Measurements from ENCODE around the gene SEPTIN6.

SEPTIN6 gene

DNA sequence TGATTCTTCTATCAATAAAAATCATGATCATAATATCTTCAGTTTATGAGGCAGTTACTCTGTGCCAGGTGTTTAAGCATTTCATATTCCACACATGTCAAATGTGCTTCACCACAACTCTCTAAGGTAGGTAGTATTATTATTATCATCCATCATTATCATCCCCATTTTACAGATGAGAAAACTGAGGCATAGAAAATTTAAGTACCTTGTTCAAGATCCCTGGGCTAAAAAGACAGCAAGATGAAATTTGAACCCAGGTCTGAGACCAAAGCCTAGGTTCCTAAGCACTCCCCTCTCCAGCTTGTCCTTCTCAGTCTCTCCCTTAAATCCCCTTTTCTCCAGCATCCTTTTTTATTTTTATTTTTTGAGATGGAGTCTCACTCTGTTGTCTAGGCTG is 33.4 kb downstream of the SEPTIN6 start:
- Histone ChIP-seq H4K8ac (ENCODE audit: low read length) (no peak overlapping the region), H2BK5ac (ENCODE audit: low read depth, low read length, poor library complexity, severe bottlenecking) (no peak overlapping the region), H3K4ac (ENCODE audit: low read depth in 1 of 2, low read length in 2 of 2) (no peak overlapping the region), H2AFZ (ENCODE audit: low read depth, low read length) (no peak overlapping the region), H2BK120ac (ENCODE audit: low read depth, low read length) (no peak overlapping the region), H3K18ac (ENCODE audit: low read depth in 1 of 2, low read length in 2 of 2) (no peak overlapping the region), H2AK5ac (ENCODE audit: low read length, severe bottlenecking) (no peak overlapping the region), H2BK12ac (ENCODE audit: low read length in 2 of 2) (no peak overlapping the region), H4K91ac (ENCODE audit: low read length) (no peak overlapping the region), H3K4me1 (ENCODE audit: control insufficient read depth, insufficient read depth, low read depth, low read length) (no peaks in the 10 kb centered on the region), H2BK15ac (ENCODE audit: low read depth, poor library complexity, severe bottlenecking) (no peak overlapping the region), H3K4me3 (ENCODE audit: insufficient read depth in 1 of 2, low read depth in 1 of 2, low read length in 2 of 2) (no peak overlapping the region), H3K27me3 (ENCODE audit: control insufficient read depth in 1 of 2, insufficient read depth in 1 of 2, low read length in 2 of 2) (no peaks in the 10 kb centered on the region), H3K79me1 (replicated peaks; ENCODE audit: low read length, poor library complexity, severe bottlenecking) (no peaks in the 10 kb centered on the region), H3K9ac (ENCODE audit: low read length) (no peak overlapping the region), H3K14ac (ENCODE audit: low read length in 2 of 2) (no peak overlapping the region), H3K9me3 (ENCODE audit: control insufficient read depth, low read length) (no peaks in the 10 kb centered on the region), H3K4me2 (ENCODE audit: low read length, poor library complexity, severe bottlenecking) (no peak overlapping the region), H3K23ac (ENCODE audit: low read length in 2 of 2) (no peak overlapping the region), H3K27ac (ENCODE audit: low read length, poor library complexity, severe bottlenecking) (no peak overlapping the region), H3K36me3 (ENCODE audit: control insufficient read depth in 1 of 2, insufficient read depth in 2 of 2, low read depth in 1 of 2, low read length in 2 of 2) (no peaks in the 10 kb centered on the region)
- no peak for DNase-seq

DNA sequence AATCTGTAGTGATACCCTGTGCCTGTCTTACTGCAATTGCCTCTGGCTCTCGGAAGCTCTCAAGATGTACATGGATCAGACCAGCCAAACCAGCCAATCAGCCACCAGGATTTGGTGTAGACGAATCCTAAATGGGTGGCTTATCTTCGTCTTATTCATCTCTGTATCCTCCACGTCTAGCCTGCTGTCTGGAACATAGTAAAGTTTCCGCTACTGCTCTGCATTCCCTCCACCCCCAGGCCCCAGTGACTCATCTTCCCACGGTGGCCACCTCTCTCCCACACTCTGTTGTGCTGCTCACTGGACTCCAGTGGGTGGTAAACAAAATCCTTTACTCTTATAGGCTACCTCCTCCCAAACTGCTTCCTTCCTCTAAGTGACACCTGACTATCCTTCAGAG is 37.8 kb downstream of the SEPTIN6 start:
- Histone ChIP-seq H3K14ac (ENCODE audit: low read length in 2 of 2) (no peak overlapping the region), H2BK12ac (ENCODE audit: low read length in 2 of 2) (no peak overlapping the region), H4K8ac (ENCODE audit: low read length) (no peak overlapping the region), H3K4me2 (ENCODE audit: low read length, poor library complexity, severe bottlenecking) (no peak overlapping the region), H4K91ac (ENCODE audit: low read length) (peak overlapping the region; percentile 39), H3K18ac (ENCODE audit: low read depth in 1 of 2, low read length in 2 of 2) (no peak overlapping the region), H2AK5ac (ENCODE audit: low read length, severe bottlenecking) (no peak overlapping the region), H3K4me1 (ENCODE audit: control insufficient read depth, insufficient read depth, low read depth, low read length) (no peaks in the 10 kb centered on the region), H2AFZ (ENCODE audit: low read depth, low read length) (no peak overlapping the region), H3K79me1 (replicated peaks; ENCODE audit: low read length, poor library complexity, severe bottlenecking) (no peaks in the 10 kb centered on the region), H3K36me3 (ENCODE audit: control insufficient read depth in 1 of 2, insufficient read depth in 2 of 2, low read depth in 1 of 2, low read length in 2 of 2) (peaks cover 0 to 3% of the 10 kb centered on the region in 2 experiments), H3K9ac (ENCODE audit: low read length) (no peak overlapping the region), H3K27me3 (ENCODE audit: control insufficient read depth in 1 of 2, insufficient read depth in 1 of 2, low read length in 2 of 2) (peaks cover 0 to 6% of the 10 kb centered on the region in 2 experiments), H2BK120ac (ENCODE audit: low read depth, low read length) (no peak overlapping the region), H3K23ac (ENCODE audit: low read length in 2 of 2) (no peak overlapping the region), H3K27ac (ENCODE audit: low read length, poor library complexity, severe bottlenecking) (no peak overlapping the region), H3K4ac (ENCODE audit: low read depth in 1 of 2, low read length in 2 of 2) (no peak overlapping the region), H2BK15ac (ENCODE audit: low read depth, poor library complexity, severe bottlenecking) (no peak overlapping the region), H3K9me3 (ENCODE audit: control insufficient read depth, low read length) (no peaks in the 10 kb centered on the region), H3K4me3 (ENCODE audit: insufficient read depth in 1 of 2, low read depth in 1 of 2, low read length in 2 of 2) (no peak overlapping the region), H2BK5ac (ENCODE audit: low read depth, low read length, poor library complexity, severe bottlenecking) (no peak overlapping the region)
- 9% methylated on average over 6 of the region's 6 CpGs for WGBS
- peak; percentile 96 for DNase-seq

DNA sequence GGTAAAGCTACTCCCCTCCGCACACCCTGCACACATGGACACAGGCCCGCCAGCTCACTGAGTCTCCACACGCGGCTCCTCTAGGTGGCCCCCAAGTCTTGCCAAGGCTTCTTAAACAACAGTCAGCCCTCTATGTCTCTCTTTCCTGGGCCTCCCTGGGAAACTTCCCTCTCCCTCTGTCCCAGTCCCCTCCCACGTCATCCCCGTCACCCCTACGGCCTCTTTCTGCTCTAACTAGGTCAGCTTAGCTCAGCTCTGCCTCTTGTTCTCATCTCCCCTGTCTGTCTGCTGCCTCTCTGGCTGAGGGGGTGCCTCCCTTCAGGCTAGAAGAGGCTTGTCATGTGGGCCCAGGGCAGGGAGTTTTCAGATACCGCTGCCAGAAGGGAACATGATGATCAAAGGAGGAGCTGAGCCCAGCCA is 38.8 kb downstream of the SEPTIN6 start:
- Histone ChIP-seq H3K9me3 (ENCODE audit: control insufficient read depth, low read length) (no peaks in the 10 kb centered on the region), H4K91ac (ENCODE audit: low read length) (no peak overlapping the region), H3K14ac (ENCODE audit: low read length in 2 of 2) (peak overlapping the region in 1 of 2 experiments; percentile 32), H3K9ac (ENCODE audit: low read length) (no peak overlapping the region), H3K36me3 (ENCODE audit: control insufficient read depth in 1 of 2, insufficient read depth in 2 of 2, low read depth in 1 of 2, low read length in 2 of 2) (peaks cover 0 to 3% of the 10 kb centered on the region in 2 experiments), H4K8ac (ENCODE audit: low read length) (no peak overlapping the region), H3K4ac (ENCODE audit: low read depth in 1 of 2, low read length in 2 of 2) (peak overlapping the region in 1 of 2 experiments; percentile 84), H3K23ac (ENCODE audit: low read length in 2 of 2) (no peak overlapping the region), H3K27ac (ENCODE audit: low read length, poor library complexity, severe bottlenecking) (no peak overlapping the region), H3K27me3 (ENCODE audit: control insufficient read depth in 1 of 2, insufficient read depth in 1 of 2, low read length in 2 of 2) (peaks cover 0 to 6% of the 10 kb centered on the region in 2 experiments), H2BK5ac (ENCODE audit: low read depth, low read length, poor library complexity, severe bottlenecking) (no peak overlapping the region), H3K4me2 (ENCODE audit: low read length, poor library complexity, severe bottlenecking) (no peak overlapping the region), H3K18ac (ENCODE audit: low read depth in 1 of 2, low read length in 2 of 2) (peak overlapping the region in 1 of 2 experiments; percentile 66), H2BK120ac (ENCODE audit: low read depth, low read length) (no peak overlapping the region), H3K4me3 (ENCODE audit: insufficient read depth in 1 of 2, low read depth in 1 of 2, low read length in 2 of 2) (no peak overlapping the region), H2BK12ac (ENCODE audit: low read length in 2 of 2) (peak overlapping the region in 1 of 2 experiments; percentile 52), H2AK5ac (ENCODE audit: low read length, severe bottlenecking) (no peak overlapping the region), H3K4me1 (ENCODE audit: control insufficient read depth, insufficient read depth, low read depth, low read length) (no peaks in the 10 kb centered on the region), H2BK15ac (ENCODE audit: low read depth, poor library complexity, severe bottlenecking) (no peak overlapping the region), H2AFZ (ENCODE audit: low read depth, low read length) (no peak overlapping the region), H3K79me1 (replicated peaks; ENCODE audit: low read length, poor library complexity, severe bottlenecking) (no peaks in the 10 kb centered on the region)
- 82% methylated on average over 8 of the region's 8 CpGs for WGBS
- peak; percentile 86 for DNase-seq

DNA sequence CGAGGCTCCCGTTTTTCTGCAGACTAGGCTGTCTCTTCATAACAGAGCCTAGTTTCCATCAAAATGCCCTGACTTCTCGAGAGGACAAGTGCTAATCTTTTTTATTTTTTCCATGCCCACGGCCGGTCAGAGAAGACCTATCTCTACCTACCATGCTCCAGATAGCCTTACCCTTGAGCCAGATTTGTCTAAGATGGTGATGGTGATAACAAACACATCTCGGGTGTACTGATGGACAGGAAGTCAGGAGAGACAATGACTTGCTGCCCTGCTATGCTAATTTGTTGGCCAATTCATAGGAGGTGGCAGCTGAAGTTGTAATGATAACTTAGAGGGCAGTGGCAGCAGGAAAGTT is 44.6 kb downstream of the SEPTIN6 start:
- WGBS, result 89% methylated on average over 3 of the region's 6 CpGs
- Histone ChIP-seq H2AFZ (ENCODE audit: low read depth, low read length) (no peak overlapping the region), H3K23ac (ENCODE audit: low read length in 2 of 2) (no peak overlapping the region)

More for the DNA sequence above, 44.6 kb downstream of the SEPTIN6 start:
- Histone ChIP-seq H3K27ac (ENCODE audit: low read length, poor library complexity, severe bottlenecking) (no peak overlapping the region), H3K4me1 (ENCODE audit: control insufficient read depth, insufficient read depth, low read depth, low read length) (no peaks in the 10 kb centered on the region), H3K14ac (ENCODE audit: low read length in 2 of 2) (no peak overlapping the region), H3K4me3 (ENCODE audit: insufficient read depth in 1 of 2, low read depth in 1 of 2, low read length in 2 of 2) (no peak overlapping the region), H3K18ac (ENCODE audit: low read depth in 1 of 2, low read length in 2 of 2) (no peak overlapping the region), H2BK15ac (ENCODE audit: low read depth, poor library complexity, severe bottlenecking) (no peak overlapping the region), H3K27me3 (ENCODE audit: control insufficient read depth in 1 of 2, insufficient read depth in 1 of 2, low read length in 2 of 2) (peaks cover 0 to 6% of the 10 kb centered on the region in 2 experiments), H2BK5ac (ENCODE audit: low read depth, low read length, poor library complexity, severe bottlenecking) (no peak overlapping the region), H2BK12ac (ENCODE audit: low read length in 2 of 2) (no peak overlapping the region), H3K9ac (ENCODE audit: low read length) (no peak overlapping the region), H4K91ac (ENCODE audit: low read length) (no peak overlapping the region), H4K8ac (ENCODE audit: low read length) (no peak overlapping the region), H3K9me3 (ENCODE audit: control insufficient read depth, low read length) (no peaks in the 10 kb centered on the region), H3K36me3 (ENCODE audit: control insufficient read depth in 1 of 2, insufficient read depth in 2 of 2, low read depth in 1 of 2, low read length in 2 of 2) (peaks cover 0 to 6% of the 10 kb centered on the region in 2 experiments), H3K4me2 (ENCODE audit: low read length, poor library complexity, severe bottlenecking) (no peak overlapping the region), H2AK5ac (ENCODE audit: low read length, severe bottlenecking) (no peak overlapping the region), H3K79me1 (replicated peaks; ENCODE audit: low read length, poor library complexity, severe bottlenecking) (no peaks in the 10 kb centered on the region), H3K4ac (ENCODE audit: low read depth in 1 of 2, low read length in 2 of 2) (no peak overlapping the region), H2BK120ac (ENCODE audit: low read depth, low read length) (no peak overlapping the region)
- DNase-seq, result no peak

Data from mesenchymal stem cell (in vitro differentiated cells and primary cell).